ENCODE data around the gene RRAS2.

DNA sequence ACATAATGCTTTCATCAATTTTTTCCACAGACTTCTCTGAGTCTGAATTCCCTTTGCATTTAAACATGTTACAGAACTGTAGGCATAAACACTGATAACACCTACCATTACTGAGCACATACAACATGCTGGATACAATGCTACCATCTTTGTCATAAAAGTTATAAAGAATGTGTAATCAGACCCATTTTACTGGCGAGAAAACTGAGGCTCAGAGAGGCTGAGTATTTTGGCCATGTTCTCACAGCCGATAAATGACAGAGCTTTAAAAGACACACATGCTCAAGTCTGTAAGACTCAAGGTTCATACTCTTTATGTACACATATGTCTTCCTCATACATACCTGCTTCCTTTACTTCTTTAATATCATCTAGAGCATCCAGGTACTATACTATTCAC, 2.6 kb downstream of the RRAS2 start:
- TF ChIP-seq POLR2A (IDR thresholded peaks at IDR 0.05): no peak
- TF ChIP-seq, protein P1, sequence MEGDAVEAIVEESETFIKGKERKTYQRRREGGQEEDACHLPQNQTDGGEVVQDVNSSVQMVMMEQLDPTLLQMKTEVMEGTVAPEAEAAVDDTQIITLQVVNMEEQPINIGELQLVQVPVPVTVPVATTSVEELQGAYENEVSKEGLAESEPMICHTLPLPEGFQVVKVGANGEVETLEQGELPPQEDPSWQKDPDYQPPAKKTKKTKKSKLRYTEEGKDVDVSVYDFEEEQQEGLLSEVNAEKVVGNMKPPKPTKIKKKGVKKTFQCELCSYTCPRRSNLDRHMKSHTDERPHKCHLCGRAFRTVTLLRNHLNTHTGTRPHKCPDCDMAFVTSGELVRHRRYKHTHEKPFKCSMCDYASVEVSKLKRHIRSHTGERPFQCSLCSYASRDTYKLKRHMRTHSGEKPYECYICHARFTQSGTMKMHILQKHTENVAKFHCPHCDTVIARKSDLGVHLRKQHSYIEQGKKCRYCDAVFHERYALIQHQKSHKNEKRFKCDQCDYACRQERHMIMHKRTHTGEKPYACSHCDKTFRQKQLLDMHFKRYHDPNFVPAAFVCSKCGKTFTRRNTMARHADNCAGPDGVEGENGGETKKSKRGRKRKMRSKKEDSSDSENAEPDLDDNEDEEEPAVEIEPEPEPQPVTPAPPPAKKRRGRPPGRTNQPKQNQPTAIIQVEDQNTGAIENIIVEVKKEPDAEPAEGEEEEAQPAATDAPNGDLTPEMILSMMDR (IDR thresholded peaks at IDR 0.05): no peak
